CMK (cell line): ENCODE data around the gene CSNK1G1.

ENCODE experiments used
- DNase-seq: peaks from one replicate; pipeline ENCODE4 v3.0.0-alpha.2; 2010; ENCODE audit warnings: low read depth

CSNK1G1 gene

GRCh38 chr15:64153480-64154367 lies 202.2 kb downstream of the CSNK1G1 start:
- DNase-seq: peak; percentile 60

- no peak for DNase-seq
Observed at GRCh38 chr15:64152507-64153387, 203.2 kb downstream of the CSNK1G1 start.

GRCh38 chr15:64151727-64152506 lies 204.1 kb downstream of the CSNK1G1 start, which contains the start of gene SNX22:
SNX22 (plus strand) TSS chr15:64151731; CDS start chr15:64151776, 45 bp downstream.
- DNase-seq: no peak

- DNase-seq: no peak
Observed at GRCh38 chr15:64149893-64150578, 205.9 kb downstream of the CSNK1G1 start.

GRCh38 chr15:64149424-64149823 lies 206.5 kb downstream of the CSNK1G1 start:
- DNase-seq: no peak

- no peak for DNase-seq
Observed at GRCh38 chr15:64148581-64148980, 207.4 kb downstream of the CSNK1G1 start.

GRCh38 chr15:64148168-64148567 lies 207.8 kb downstream of the CSNK1G1 start:
- no peak for DNase-seq

GRCh38 chr15:64146885-64147681 lies 208.9 kb downstream of the CSNK1G1 start:
- DNase-seq: no peak

GRCh38 chr15:64146520-64146884 lies 209.5 kb downstream of the CSNK1G1 start:
- no peak for DNase-seq

- DNase-seq: no peak
Observed at GRCh38 chr15:64146041-64146440, 209.9 kb downstream of the CSNK1G1 start.

- no peak for DNase-seq
Observed at GRCh38 chr15:64144565-64145281, 211.2 kb downstream of the CSNK1G1 start.

GRCh38 chr15:64144192-64144564 lies 211.8 kb downstream of the CSNK1G1 start:
- DNase-seq: no peak

- DNase-seq: no peak
Observed at GRCh38 chr15:64143276-64143675, 212.7 kb downstream of the CSNK1G1 start.

GRCh38 chr15:64141798-64142512 lies 214.0 kb downstream of the CSNK1G1 start:
- no peak for DNase-seq

GRCh38 chr15:64138331-64138941 lies 217.5 kb downstream of the CSNK1G1 start:
- no peak for DNase-seq

GRCh38 chr15:64137226-64137833 lies 218.6 kb downstream of the CSNK1G1 start:
- DNase-seq: no peak

- DNase-seq: no peak
Observed at GRCh38 chr15:64136347-64136746, 219.6 kb downstream of the CSNK1G1 start.

GRCh38 chr15:64134345-64134829 lies 221.6 kb downstream of the CSNK1G1 start:
- no peak for DNase-seq
